GM13977 (cell line): ENCODE measurements around the gene PACS2.
"Not testable (repeated sequence)": the region's sequence is repeated elsewhere in the genome, so short reads cannot be mapped to it uniquely, and the experiment has no call there.

ENCODE experiments used
- DNase-seq: peaks from one replicate; pipeline ENCODE4 v3.0.0; 2012; ENCODE audit warnings: low spot score
- CTCF ChIP-seq: IDR thresholded peaks from 2 replicates; pipeline ENCODE4 v1.5.1; 2012; ENCODE audit warnings: mild to moderate bottlenecking, control low read depth; ENCODE audit not compliant: insufficient read depth; ENCODE audit errors: extremely low read depth, missing control alignments
- in situ Hi-C: fragments of 300-500 bp; cut with MboI; formaldehyde crosslinking; loops from one replicate; pipeline ENCODE4 v1.12.0; 2022; ENCODE audit warnings: low sequenced_read_pairs, low pct_unique_long_range_greater_than_20kb, mixed read lengths, inconsistent platforms; ENCODE audit not compliant: unreplicated experiment

Gene PACS2

DNA sequence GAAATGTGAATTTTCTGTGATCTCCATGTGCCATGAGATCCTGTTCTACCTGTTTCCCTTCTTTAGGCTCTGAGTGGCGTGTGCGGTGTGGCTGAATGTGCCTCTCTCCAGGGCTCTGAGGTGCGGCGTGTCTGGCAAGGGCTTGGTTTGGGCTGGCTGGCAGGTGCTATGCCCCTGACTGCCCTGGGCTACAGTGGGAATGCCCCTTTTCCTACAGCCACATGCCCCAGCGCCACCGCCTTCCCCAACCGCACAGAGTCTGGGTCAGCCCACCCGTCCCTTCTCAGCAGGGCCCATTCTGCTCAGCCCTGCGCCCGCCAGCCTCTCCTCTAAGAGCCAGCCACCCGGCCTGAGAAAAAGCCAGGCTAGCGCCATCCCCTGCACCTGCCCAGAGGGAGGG is 41.5 kb upstream of the PACS2 start:
- TF ChIP-seq CTCF: no peak
- in situ Hi-C loops: no loop called here
- no peak for DNase-seq

DNA sequence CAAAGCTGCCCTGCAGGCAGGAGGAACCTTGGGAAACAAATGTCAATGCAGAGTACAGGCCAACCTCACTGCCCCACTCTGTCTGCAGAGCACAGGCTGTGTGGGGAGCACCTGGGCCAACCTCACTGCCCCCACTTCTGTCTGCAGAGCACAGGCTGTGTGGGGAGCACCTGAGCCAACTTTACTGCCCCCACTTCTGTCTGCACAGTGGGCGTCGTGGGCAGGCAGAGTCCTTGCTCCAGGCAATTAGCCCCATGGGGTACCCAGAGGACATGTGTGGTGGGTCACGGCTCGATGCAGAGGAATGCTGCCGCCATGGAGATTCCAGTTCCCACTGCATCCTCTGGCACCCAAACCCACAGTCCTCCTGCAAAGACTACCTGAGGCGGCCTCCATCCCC is 39.9 kb upstream of the PACS2 start:
- no peak for TF ChIP-seq CTCF
- in situ Hi-C loops: no loop called here
- DNase-seq: no peak

DNA sequence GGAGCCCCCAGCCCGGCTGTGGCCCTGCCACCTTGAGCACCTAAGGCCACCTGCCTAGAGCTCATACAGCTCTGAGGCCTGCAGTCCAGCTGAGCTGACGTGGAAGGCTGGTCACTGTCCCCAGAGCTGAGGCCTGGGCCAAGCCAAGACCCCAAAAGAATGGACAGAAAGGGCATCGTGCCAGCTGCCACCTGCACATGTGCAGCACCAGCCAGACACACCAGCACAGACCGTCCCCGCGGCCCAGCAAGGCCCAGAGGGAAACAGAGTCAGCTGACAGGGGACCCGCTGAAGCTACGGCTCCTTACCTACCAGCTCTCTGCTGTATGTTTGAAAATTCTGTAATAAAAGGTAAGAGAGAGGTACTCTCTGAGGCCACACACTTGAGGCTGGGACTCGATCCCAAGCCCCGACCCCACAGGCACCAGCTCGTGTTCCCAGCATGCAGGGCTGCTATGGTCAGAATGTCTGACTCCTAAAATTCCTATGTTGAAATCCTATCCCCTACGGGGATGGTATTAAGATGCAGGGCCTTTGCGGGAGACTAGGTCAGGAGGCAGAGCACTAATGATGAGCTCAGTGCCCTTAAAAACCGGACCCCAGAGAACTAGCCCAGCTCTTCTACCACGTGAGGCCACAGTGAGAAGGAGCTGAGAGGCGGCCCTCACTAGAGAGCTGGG is 39.1 kb upstream of the PACS2 start:
- no peak for DNase-seq
- no peak for TF ChIP-seq CTCF
- in situ Hi-C loops: no loop called here

- DNase-seq, in situ Hi-C loops: not testable (repeated sequence)
Measured at GRCh38 chr14:105277448-105277847, 37.1 kb upstream of the PACS2 start.

GRCh38 chr14:105279642-105280361 is 34.7 kb upstream of the PACS2 start:
- in situ Hi-C loops: no loop called here
- no peak for TF ChIP-seq CTCF
- DNase-seq: no peak

GRCh38 chr14:105280525-105280924 is 34.0 kb upstream of the PACS2 start:
- no peak for TF ChIP-seq CTCF
- in situ Hi-C loops: no loop called here
- DNase-seq: no peak

DNA sequence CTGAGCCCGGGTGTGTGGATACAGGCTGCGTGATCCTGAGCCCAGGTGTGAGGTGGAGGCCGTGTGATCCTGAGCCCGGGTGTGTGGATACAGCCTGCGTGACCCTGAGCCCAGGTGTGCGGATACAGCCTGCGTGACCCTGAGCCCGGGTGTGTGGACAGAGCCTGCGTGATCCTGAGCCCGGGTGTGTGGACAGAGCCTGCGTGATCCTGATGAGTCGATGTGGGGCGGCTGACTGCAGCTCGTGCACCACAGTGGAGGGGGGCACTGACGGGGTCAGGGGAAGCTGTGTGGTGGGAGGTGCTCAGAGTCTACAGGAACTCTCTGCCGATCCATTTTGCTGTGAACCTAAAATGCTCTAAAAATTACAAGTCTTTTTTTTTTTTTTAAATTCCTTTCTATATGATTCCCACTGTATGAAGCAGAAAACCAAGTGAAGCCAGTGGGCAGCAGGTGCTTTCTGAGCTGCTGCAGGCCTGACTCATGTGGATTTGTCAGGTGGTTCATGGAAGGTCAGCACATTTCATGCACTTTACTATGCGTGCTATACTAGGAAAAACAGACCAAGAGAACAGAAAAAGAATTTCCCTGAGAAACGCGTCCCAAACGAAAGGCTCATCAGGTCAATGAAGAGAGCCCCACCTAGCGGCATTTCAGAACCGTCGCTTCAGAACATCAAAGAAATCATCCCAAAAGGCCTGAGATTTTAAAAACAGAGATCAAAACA is 33.0 kb upstream of the PACS2 start:
- in situ Hi-C loops: no loop called here
- TF ChIP-seq CTCF: peak; percentile 65
- peak; percentile 78 for DNase-seq
